ENCODE data around the gene SLC12A4.

SLC12A4 gene

GRCh38 chr16:67927131-67927941 lies 41.1 kb downstream of the SLC12A4 start:
- in situ Hi-C loops (cut with MboI; ENCODE audit: low sequenced_read_pairs, unreplicated experiment), result loop anchor here (10.0 kb wide), 1 partner anchor 253 kb away; no protein-coding TSS in a partner anchor
- no peak for TF ChIP-seq CTCF (IDR thresholded peaks at IDR 0.05; ENCODE audit: borderline replicate concordance, control extremely low read depth, extremely low read depth, insufficient read depth, missing control alignments)
- DNase-seq (ENCODE audit: low spot score), result no peak

- DNase-seq (ENCODE audit: low spot score), result no peak
- TF ChIP-seq CTCF (IDR thresholded peaks at IDR 0.05; ENCODE audit: borderline replicate concordance, control extremely low read depth, extremely low read depth, insufficient read depth, missing control alignments), result no peak
- in situ Hi-C loops (cut with MboI; ENCODE audit: low sequenced_read_pairs, unreplicated experiment), result loop anchor here (10.0 kb wide), 1 partner anchor 251 kb away; no protein-coding TSS in a partner anchor
Measured at GRCh38 chr16:67926181-67926750, 42.2 kb downstream of the SLC12A4 start.

- DNase-seq (ENCODE audit: low spot score), result no peak
- in situ Hi-C loops (cut with MboI; ENCODE audit: low sequenced_read_pairs, unreplicated experiment), result loop anchor here (10.0 kb wide), 1 partner anchor 250 kb away; no protein-coding TSS in a partner anchor
- TF ChIP-seq CTCF (IDR thresholded peaks at IDR 0.05; ENCODE audit: borderline replicate concordance, control extremely low read depth, extremely low read depth, insufficient read depth, missing control alignments), result no peak
Measured at GRCh38 chr16:67924140-67924906, 44.1 kb downstream of the SLC12A4 start.

- TF ChIP-seq CTCF (IDR thresholded peaks at IDR 0.05; ENCODE audit: borderline replicate concordance, control extremely low read depth, extremely low read depth, insufficient read depth, missing control alignments), result no peak
- no peak for DNase-seq (ENCODE audit: low spot score)
- in situ Hi-C loops (cut with MboI; ENCODE audit: low sequenced_read_pairs, unreplicated experiment), result loop anchor here (10.0 kb wide), 1 partner anchor 249 kb away; no protein-coding TSS in a partner anchor
Measured at GRCh38 chr16:67923414-67924116, 44.9 kb downstream of the SLC12A4 start.

- in situ Hi-C loops (cut with MboI; ENCODE audit: low sequenced_read_pairs, unreplicated experiment), result loop anchor here (10.0 kb wide), 1 partner anchor 248 kb away; no protein-coding TSS in a partner anchor
- no peak for TF ChIP-seq CTCF (IDR thresholded peaks at IDR 0.05; ENCODE audit: borderline replicate concordance, control extremely low read depth, extremely low read depth, insufficient read depth, missing control alignments)
- DNase-seq (ENCODE audit: low spot score), result no peak
Measured at GRCh38 chr16:67922740-67923139, 45.7 kb downstream of the SLC12A4 start.

- DNase-seq (ENCODE audit: low spot score), result no peak
- TF ChIP-seq CTCF (IDR thresholded peaks at IDR 0.05; ENCODE audit: borderline replicate concordance, control extremely low read depth, extremely low read depth, insufficient read depth, missing control alignments), result no peak
- in situ Hi-C loops (cut with MboI; ENCODE audit: low sequenced_read_pairs, unreplicated experiment), result loop anchor here (10.0 kb wide), 1 partner anchor 247 kb away; no protein-coding TSS in a partner anchor
Measured at GRCh38 chr16:67922221-67922620, 46.2 kb downstream of the SLC12A4 start.
